Measurements from ENCODE around the gene IVL.

Gene IVL

GRCh38 chr1:152907686-152908601, at the start of gene IVL:
TSS of gene IVL (plus strand) at chr1:152908546. CDS start at chr1:152909798, 1,252 bp downstream.
- DNase-seq: no peak

- DNase-seq: no peak
Measured at GRCh38 chr1:152859696-152860095, 48.6 kb upstream of the IVL start, which contains the start of gene LCE7A. TSS of gene LCE7A (plus strand) at chr1:152859996. CDS start at chr1:152860698, 702 bp downstream.

- no peak for DNase-seq
Measured at GRCh38 chr1:152860129-152860528, 48.2 kb upstream of the IVL start.

- DNase-seq: no peak
Measured at GRCh38 chr1:152861374-152861773, 47.0 kb upstream of the IVL start.

GRCh38 chr1:152864443-152864842, 43.9 kb upstream of the IVL start:
- DNase-seq: no peak

- DNase-seq: no peak
Measured at GRCh38 chr1:152866321-152866720, 42.0 kb upstream of the IVL start.

- peak; percentile 74 for DNase-seq
Measured at GRCh38 chr1:152869808-152870419, 38.4 kb upstream of the IVL start.

- DNase-seq: no peak
Measured at GRCh38 chr1:152870831-152871730, 37.3 kb upstream of the IVL start.

GRCh38 chr1:152871731-152872126, 36.6 kb upstream of the IVL start:
- DNase-seq: no peak

GRCh38 chr1:152873495-152873894, 34.9 kb upstream of the IVL start:
- no peak for DNase-seq

GRCh38 chr1:152876827-152877226, 31.5 kb upstream of the IVL start:
- DNase-seq: no peak

- DNase-seq: peak; percentile 73
Measured at GRCh38 chr1:152878042-152878441, 30.3 kb upstream of the IVL start, which contains the start of gene SMCP. TSS of gene SMCP (plus strand) at chr1:152878322. CDS start at chr1:152884423, 6,101 bp downstream.

- no peak for DNase-seq
Measured at GRCh38 chr1:152879559-152880198, 28.7 kb upstream of the IVL start.

- DNase-seq: no peak
Measured at GRCh38 chr1:152880316-152880715, 28.0 kb upstream of the IVL start.

GRCh38 chr1:152880907-152881306, 27.4 kb upstream of the IVL start:
- no peak for DNase-seq

- no peak for DNase-seq
Measured at GRCh38 chr1:152884085-152884484, 24.3 kb upstream of the IVL start.

- no peak for DNase-seq
Measured at GRCh38 chr1:152884506-152884905, 23.8 kb upstream of the IVL start.

GRCh38 chr1:152884966-152885624, 23.3 kb upstream of the IVL start:
- DNase-seq: no peak

GRCh38 chr1:152886085-152886484, 22.3 kb upstream of the IVL start:
- no peak for DNase-seq

- no peak for DNase-seq
Measured at GRCh38 chr1:152886758-152887409, 21.5 kb upstream of the IVL start.

GRCh38 chr1:152888126-152888525, 20.2 kb upstream of the IVL start:
- no peak for DNase-seq

Data from activated CD8-positive, alpha-beta memory T cell treated with anti-CD3 and anti-CD28 coated beads, Interleukin-2, amount 50 U/mL, for 48 hours (primary cell).